ENCODE data around the gene SPATA1. TPM values are rescaled to one million over a fixed set of nuclear protein-coding genes. Genes with fewer than 3 reads are reported as not detected.

SPATA1 gene
- total and polyA plus RNA-seq, 9 of the 15 experiments (the other 6 are each of a cell fraction or from before 2014, with no cell fraction given): 0.79 to 2.9 (median 1.5) TPM

DNA sequence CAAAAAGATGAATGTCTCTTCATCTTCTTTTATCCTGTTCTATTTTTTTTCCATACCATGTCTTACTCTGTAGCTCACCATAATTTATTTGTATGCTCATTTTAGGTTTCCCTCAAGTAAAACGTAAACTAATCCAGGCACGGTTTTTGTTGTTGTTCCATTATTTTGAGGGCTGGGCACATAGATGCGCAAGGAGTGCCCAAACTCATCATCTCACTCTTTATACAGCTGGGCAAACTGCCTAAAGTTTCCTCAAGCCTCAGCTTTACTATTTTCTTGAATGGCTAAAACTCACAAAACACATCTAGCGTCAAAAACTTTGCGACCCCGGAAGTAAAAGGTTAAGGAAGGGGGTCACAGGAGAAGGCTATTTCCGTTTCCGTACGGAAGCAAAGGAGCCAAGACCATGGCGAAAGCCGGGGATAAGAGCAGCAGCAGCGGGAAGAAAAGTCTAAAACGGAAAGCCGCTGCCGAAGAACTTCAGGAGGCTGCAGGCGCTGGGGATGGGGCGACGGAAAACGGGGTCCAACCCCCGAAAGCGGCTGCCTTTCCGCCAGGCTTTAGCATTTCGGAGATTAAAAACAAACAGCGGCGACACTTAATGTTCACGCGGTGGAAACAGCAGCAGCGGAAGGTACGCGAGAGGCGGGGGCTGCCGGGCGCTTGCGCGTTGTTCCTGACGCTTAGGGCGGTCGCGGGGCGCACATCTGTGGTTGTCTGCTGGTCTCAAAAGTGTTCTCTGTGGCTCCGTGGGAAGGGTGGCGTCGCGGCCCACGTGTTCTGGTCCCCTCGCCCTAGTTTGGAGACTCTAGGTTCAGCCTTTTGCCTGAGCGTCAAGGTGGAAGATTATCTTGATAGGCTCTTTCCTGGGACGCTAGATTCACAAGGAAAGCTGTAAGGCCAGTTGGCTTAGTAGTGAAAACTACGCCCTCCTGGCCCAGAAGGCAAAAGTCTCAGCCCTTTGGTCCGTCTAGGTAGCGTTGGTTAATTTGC, 27.0 kb upstream of the SPATA1 start, which contains the start of gene RPF1 (continued):
- TF ChIP-seq, protein P1, sequence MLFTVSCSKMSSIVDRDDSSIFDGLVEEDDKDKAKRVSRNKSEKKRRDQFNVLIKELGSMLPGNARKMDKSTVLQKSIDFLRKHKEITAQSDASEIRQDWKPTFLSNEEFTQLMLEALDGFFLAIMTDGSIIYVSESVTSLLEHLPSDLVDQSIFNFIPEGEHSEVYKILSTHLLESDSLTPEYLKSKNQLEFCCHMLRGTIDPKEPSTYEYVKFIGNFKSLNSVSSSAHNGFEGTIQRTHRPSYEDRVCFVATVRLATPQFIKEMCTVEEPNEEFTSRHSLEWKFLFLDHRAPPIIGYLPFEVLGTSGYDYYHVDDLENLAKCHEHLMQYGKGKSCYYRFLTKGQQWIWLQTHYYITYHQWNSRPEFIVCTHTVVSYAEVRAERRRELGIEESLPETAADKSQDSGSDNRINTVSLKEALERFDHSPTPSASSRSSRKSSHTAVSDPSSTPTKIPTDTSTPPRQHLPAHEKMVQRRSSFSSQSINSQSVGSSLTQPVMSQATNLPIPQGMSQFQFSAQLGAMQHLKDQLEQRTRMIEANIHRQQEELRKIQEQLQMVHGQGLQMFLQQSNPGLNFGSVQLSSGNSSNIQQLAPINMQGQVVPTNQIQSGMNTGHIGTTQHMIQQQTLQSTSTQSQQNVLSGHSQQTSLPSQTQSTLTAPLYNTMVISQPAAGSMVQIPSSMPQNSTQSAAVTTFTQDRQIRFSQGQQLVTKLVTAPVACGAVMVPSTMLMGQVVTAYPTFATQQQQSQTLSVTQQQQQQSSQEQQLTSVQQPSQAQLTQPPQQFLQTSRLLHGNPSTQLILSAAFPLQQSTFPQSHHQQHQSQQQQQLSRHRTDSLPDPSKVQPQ (CRISPR knock-in tag; IDR thresholded peaks at IDR 0.05; ENCODE audit: borderline replicate concordance): no peak
- TF ChIP-seq ZNF23 (CRISPR knock-in tag; IDR thresholded peaks at IDR 0.05): 0 out of 2 replicates have a peak, but pooled peaks have one; percentile 26
- no peak for TF ChIP-seq RBM34 (IDR thresholded peaks at IDR 0.05; ENCODE audit: borderline replicate concordance, insufficient read depth, low read length)
- TF ChIP-seq PML (IDR thresholded peaks at IDR 0.05; ENCODE audit: low read length): peak; percentile 83
- TF ChIP-seq, protein P2, sequence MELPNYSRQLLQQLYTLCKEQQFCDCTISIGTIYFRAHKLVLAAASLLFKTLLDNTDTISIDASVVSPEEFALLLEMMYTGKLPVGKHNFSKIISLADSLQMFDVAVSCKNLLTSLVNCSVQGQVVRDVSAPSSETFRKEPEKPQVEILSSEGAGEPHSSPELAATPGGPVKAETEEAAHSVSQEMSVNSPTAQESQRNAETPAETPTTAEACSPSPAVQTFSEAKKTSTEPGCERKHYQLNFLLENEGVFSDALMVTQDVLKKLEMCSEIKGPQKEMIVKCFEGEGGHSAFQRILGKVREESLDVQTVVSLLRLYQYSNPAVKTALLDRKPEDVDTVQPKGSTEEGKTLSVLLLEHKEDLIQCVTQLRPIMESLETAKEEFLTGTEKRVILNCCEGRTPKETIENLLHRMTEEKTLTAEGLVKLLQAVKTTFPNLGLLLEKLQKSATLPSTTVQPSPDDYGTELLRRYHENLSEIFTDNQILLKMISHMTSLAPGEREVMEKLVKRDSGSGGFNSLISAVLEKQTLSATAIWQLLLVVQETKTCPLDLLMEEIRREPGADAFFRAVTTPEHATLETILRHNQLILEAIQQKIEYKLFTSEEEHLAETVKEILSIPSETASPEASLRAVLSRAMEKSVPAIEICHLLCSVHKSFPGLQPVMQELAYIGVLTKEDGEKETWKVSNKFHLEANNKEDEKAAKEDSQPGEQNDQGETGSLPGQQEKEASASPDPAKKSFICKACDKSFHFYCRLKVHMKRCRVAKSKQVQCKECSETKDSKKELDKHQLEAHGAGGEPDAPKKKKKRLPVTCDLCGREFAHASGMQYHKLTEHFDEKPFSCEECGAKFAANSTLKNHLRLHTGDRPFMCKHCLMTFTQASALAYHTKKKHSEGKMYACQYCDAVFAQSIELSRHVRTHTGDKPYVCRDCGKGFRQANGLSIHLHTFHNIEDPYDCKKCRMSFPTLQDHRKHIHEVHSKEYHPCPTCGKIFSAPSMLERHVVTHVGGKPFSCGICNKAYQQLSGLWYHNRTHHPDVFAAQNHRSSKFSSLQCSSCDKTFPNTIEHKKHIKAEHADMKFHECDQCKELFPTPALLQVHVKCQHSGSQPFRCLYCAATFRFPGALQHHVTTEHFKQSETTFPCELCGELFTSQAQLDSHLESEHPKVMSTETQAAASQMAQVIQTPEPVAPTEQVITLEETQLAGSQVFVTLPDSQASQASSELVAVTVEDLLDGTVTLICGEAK (IDR thresholded peaks at IDR 0.05): peak; percentile 99
- TF ChIP-seq, protein P2 (CRISPR knock-in tag; IDR thresholded peaks at IDR 0.05): no peak
- no peak for TF ChIP-seq ZEB2 (IDR thresholded peaks at IDR 0.05)
- peak; percentile 63 to 92; a peak in 3 of 4 replicates for TF ChIP-seq ETV6 (IDR thresholded peaks at IDR 0.05; ENCODE audit: borderline replicate concordance in 1 of 2, low read depth in 2 of 2, low read length in 1 of 2)
- TF ChIP-seq ETV6 (CRISPR knock-in tag; IDR thresholded peaks at IDR 0.05; ENCODE audit: borderline replicate concordance): no peak
- no peak for TF ChIP-seq CBX2 (IDR thresholded peaks at IDR 0.05; ENCODE audit: insufficient read depth, low read length, poor library complexity, severe bottlenecking)
- 0 out of 2 replicates have a peak, but pooled peaks have one; percentile 65 for TF ChIP-seq ZNF76 (CRISPR knock-in tag; IDR thresholded peaks at IDR 0.05; ENCODE audit: borderline replicate concordance)
- TF ChIP-seq HNRNPUL1 (IDR thresholded peaks at IDR 0.05; ENCODE audit: low read length): no peak
- TF ChIP-seq RBM39 (optimal IDR thresholded peaks at IDR 0.05; ENCODE audit: low read depth, low read length): no peak
- peak; percentile 100 for TF ChIP-seq NR2C1 (IDR thresholded peaks at IDR 0.05)
- TF ChIP-seq NR2C1 (tag; IDR thresholded peaks at IDR 0.05): peak; percentile 100
- TF ChIP-seq HMGN3 (IDR thresholded peaks at IDR 0.05; ENCODE audit: borderline replicate concordance, extremely low read depth, insufficient read length, low read depth, low read length): no peak
